GM18858 (cell line): Measurements from ENCODE around the gene OR2H2.

Experiments used
- ATAC-seq: cut with Tn5 transposase; IDR thresholded peaks from one replicate; pipeline ENCODE4 v1.9.1; 2021; ENCODE audit not compliant: unreplicated experiment

OR2H2 gene

GRCh38 chr6:29590218-29590808, 5.4 kb downstream of the OR2H2 start:
- no peak for ATAC-seq

GRCh38 chr6:29591677-29592076, 6.8 kb downstream of the OR2H2 start:
- no peak for ATAC-seq

- ATAC-seq, result no peak
These were observed 8.4 kb downstream of the OR2H2 start for GRCh38 chr6:29593199-29593855.

- ATAC-seq, result no peak
These were observed 11.5 kb downstream of the OR2H2 start for GRCh38 chr6:29596381-29596900.

- ATAC-seq, result no peak
These were observed 12.3 kb downstream of the OR2H2 start for GRCh38 chr6:29597184-29597583.

GRCh38 chr6:29598172-29598747, 13.3 kb downstream of the OR2H2 start:
- ATAC-seq, result no peak

- no peak for ATAC-seq
These were observed 17.8 kb downstream of the OR2H2 start for GRCh38 chr6:29602564-29603361.

- no peak for ATAC-seq
These were observed 18.5 kb downstream of the OR2H2 start for GRCh38 chr6:29603456-29603855.

GRCh38 chr6:29603930-29604329, 19.0 kb downstream of the OR2H2 start:
- ATAC-seq, result no peak

- ATAC-seq, result no peak
These were observed 23.2 kb downstream of the OR2H2 start for GRCh38 chr6:29608131-29608530.

GRCh38 chr6:29610540-29610939, 25.6 kb downstream of the OR2H2 start:
- no peak for ATAC-seq

- no peak for ATAC-seq
These were observed 26.5 kb downstream of the OR2H2 start for GRCh38 chr6:29611426-29611825.

- ATAC-seq, result no peak
These were observed 33.0 kb downstream of the OR2H2 start for GRCh38 chr6:29617782-29618554.

GRCh38 chr6:29619578-29620160, 34.7 kb downstream of the OR2H2 start:
- no peak for ATAC-seq

- ATAC-seq, result no peak
These were observed 35.7 kb downstream of the OR2H2 start for GRCh38 chr6:29620630-29621029.

GRCh38 chr6:29624520-29624961, 39.6 kb downstream of the OR2H2 start:
- no peak for ATAC-seq

GRCh38 chr6:29625337-29625930, 40.5 kb downstream of the OR2H2 start:
- ATAC-seq, result no peak

- ATAC-seq, result no peak
These were observed 42.2 kb downstream of the OR2H2 start for GRCh38 chr6:29626948-29627754.

- no peak for ATAC-seq
These were observed 43.0 kb downstream of the OR2H2 start for GRCh38 chr6:29627755-29628418.
